Stimulated activated naive CD8-positive, alpha-beta T cell treated with anti-CD3 and anti-CD28 coated beads, Interleukin-15, Interleukin-2, amounts not matched to agents 100 U/mL and 50 U/mL, for 24 hours (primary cell): ENCODE data around the gene ENOX1.

Experiments used
- ATAC-seq: fragments of 150-1000 bp; cut with Tn5 transposase; one replicate; pipeline ENCODE4 v1.10.0; 2021
- DNase-seq: peaks from one replicate; pipeline ENCODE4 v3.0.0; 2021

ENOX1 gene

GRCh38 chr13:43286751-43287150, 500.0 kb downstream of the ENOX1 start:
- ATAC-seq: no peak
- no peak for DNase-seq

GRCh38 chr13:43285933-43286597, 500.7 kb downstream of the ENOX1 start:
- ATAC-seq: no peak
- no peak for DNase-seq

DNA sequence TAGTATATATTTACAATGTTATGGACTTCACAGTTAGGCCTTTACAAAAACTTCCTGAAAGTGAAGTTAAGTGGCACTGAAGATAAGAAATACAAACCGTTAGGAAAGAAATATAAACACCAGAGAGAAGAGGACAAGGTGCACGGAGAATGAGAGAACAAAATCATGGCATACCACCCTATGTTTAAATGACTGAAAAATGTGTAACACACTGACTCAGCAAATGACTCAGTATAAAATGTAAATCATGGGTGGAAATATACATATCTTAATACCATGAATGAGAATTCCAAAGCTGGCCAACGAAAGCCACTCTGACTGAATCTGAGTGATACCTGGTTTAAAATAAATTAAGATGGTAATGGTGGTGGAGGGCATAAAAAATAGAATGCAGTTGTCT, 502.6 kb downstream of the ENOX1 start:
- DNase-seq: no peak
- no peak for ATAC-seq

GRCh38 chr13:43279696-43280095, 507.1 kb downstream of the ENOX1 start:
- DNase-seq (no peak), ATAC-seq (no peak)

DNA sequence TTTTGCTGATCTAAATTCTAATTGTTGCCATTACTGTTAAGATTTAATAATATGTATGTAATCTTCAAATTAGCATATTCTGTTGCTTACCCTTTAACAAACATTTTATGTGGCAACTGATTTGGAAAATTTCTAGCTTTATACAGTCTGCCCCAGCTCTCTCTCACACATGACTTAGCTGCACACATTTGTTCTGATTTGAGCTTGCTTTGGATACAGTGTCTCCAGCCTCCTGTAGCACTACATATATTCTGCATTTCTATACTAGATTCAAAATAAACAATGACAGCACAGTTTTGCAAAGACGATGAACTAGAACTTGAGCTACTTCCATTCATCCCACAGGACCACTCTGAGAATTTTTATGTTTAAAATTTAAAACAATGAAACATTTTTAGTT, 508.6 kb downstream of the ENOX1 start:
- no peak for ATAC-seq

GRCh38 chr13:43277142-43277541, 509.6 kb downstream of the ENOX1 start:
- ATAC-seq (no peak), DNase-seq (no peak)

More for the DNA sequence above, 508.6 kb downstream of the ENOX1 start:
- DNase-seq: no peak

- ATAC-seq (no peak), DNase-seq (no peak)
These were observed 511.9 kb downstream of the ENOX1 start for GRCh38 chr13:43274881-43275280.

DNA sequence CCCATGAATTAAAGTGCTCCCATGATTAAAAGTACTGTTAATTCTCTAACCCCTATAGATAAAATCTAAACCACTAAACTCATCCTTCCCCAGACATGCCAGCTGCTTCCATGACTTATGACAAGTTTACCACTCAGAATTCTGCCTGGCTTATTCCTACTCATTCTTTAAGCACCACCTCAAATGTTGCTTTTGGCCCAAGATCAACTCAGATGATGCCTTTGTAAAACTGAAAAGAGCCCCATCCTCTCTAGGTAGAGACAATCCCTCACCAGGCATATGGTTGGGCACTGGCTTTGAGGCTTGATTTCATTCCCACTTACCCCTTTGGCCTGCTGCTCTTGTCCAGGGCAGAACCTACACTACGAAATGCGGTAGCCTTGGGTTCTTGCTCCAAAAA, 513.4 kb downstream of the ENOX1 start:
- no peak for DNase-seq
- no peak for ATAC-seq

- ATAC-seq: no peak
These were observed 513.9 kb downstream of the ENOX1 start for GRCh38 chr13:43272851-43273250.

GRCh38 chr13:43271152-43271551, 515.6 kb downstream of the ENOX1 start:
- DNase-seq (no peak), ATAC-seq (no peak)

More at GRCh38 chr13:43272851-43273250, 513.9 kb downstream of the ENOX1 start:
- DNase-seq: no peak

GRCh38 chr13:43270130-43270830, 516.5 kb downstream of the ENOX1 start:
- ATAC-seq (no peak), DNase-seq (no peak)

DNA sequence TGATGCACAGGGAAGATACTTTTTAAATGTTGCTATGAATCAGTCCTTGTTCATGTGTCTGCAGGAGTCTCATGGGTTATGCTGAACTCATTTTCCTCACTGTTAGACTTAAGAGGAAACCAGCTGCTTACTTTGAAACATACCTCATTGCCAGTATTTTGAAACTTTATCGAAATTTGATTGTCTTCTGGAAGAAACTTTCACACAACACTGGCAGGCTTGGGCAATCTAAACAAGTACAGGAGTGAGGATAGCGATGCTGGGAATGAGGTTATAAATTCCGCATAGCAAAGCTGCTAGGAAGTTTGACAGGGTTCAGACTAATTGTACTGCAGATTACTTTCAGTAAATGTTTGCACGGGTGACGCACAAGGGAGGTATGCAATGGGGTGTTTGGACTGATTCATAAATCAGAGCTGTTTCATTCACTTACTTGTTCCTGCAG, 517.7 kb downstream of the ENOX1 start:
- ATAC-seq: no peak

GRCh38 chr13:43268632-43269031, 518.1 kb downstream of the ENOX1 start:
- ATAC-seq: no peak
- DNase-seq: no peak

More for the DNA sequence above, 517.7 kb downstream of the ENOX1 start:
- no peak for DNase-seq

DNA sequence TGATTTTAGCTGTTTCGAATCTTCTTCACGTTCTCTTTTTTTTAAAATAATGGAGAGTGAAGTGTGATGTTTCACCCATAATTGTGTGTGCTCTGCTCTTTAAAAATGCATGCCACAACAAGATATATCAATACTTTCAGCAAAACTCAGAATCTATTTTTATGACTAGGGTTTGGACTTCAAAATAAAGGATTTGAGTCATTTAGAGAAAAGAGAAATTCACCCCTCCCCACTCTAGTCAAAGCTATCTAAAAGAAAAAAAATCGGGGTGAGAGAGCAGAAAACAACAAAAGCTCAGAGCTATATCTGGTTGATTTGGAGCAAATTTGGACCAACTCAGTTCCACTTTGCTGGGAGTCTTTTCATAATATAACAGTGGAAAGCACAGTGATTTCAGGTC, 518.9 kb downstream of the ENOX1 start:
- ATAC-seq (no peak), DNase-seq (no peak)

- no peak for DNase-seq
- no peak for ATAC-seq
These were observed 519.7 kb downstream of the ENOX1 start for GRCh38 chr13:43266936-43267615.

DNA sequence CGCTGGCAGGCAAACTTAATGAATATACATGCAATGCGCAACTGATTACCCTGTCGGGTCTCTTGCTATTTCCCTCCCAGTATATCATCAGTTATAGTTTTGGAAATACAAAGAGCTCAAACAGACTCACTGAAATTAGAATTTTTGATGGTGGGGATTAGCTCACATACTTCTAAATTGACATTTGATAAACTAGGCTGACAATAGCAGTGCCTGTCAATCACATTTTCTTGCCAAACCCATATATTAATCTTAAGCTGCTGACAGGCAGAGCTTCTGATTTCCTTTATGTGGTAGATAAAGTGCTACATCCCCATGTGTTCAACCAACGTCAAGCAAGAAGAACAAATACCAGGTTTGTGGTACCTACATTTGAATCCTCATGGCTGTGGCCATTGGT, 521.7 kb downstream of the ENOX1 start:
- ATAC-seq: no peak
- DNase-seq: no peak

GRCh38 chr13:43264458-43264857, 522.3 kb downstream of the ENOX1 start:
- no peak for DNase-seq
- ATAC-seq: no peak

DNA sequence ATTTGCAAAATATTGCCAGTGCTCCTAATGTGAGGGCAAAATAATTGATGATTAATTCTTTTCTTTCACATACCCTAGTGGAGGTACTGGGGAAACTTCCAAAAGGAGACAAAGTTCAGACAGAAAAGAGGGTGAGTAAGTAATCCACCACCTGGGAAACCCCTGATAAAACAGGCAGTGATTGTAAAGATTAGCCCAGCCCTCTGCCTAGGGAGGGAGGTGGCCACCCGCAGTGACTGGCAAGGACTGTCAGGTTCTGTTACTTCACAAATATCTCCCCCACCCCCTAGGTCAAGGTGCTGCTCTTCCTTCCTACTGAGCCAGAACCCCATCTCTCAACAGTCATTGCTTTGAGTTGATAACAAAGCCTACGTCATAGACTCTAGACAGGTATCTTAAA, 523.7 kb downstream of the ENOX1 start:
- ATAC-seq: no peak
- no peak for DNase-seq

- ATAC-seq (no peak), DNase-seq (no peak)
These were observed 525.8 kb downstream of the ENOX1 start for GRCh38 chr13:43260999-43261398.

DNA sequence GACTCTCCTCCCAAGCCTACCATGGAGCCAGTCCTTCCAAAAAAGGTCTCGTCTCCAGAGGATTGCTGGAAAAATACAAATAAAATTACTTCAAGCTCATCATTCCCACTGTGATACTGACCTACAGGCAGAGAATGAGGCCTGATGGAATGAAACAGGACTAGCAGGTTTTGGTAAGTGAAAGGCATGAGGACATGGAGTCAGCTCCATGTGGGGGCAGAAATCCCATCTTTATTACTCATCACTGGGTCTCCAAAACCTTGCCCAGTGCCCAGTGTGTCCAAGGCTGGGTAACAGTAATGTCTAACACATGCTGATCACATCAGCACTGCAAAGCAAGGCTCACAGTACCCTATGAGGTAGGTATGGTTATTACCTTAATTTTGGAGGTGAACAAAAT, 528.0 kb downstream of the ENOX1 start:
- ATAC-seq (no peak), DNase-seq (no peak)

GRCh38 chr13:43257765-43258164, 529.0 kb downstream of the ENOX1 start:
- ATAC-seq: no peak
- no peak for DNase-seq

DNA sequence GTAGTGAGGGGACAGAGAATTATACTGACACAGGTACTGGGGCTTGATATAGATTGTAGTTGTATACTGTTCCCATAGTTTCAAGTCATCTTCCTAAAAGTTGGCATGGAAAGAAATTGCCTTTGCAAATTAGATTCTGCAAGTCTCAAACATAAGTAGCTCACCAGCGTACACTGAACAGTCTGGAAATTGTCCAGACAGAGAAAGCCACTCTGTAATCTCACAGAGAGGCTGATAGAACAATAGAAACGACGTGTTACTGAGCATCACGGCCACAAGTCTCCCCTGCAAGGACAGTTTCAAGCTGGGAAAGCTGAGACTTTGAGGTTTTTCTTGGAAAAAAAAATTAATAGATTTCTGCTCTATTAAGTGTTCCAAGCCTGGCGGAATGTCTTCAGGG, 534.8 kb downstream of the ENOX1 start:
- no peak for ATAC-seq
- DNase-seq: no peak

DNA sequence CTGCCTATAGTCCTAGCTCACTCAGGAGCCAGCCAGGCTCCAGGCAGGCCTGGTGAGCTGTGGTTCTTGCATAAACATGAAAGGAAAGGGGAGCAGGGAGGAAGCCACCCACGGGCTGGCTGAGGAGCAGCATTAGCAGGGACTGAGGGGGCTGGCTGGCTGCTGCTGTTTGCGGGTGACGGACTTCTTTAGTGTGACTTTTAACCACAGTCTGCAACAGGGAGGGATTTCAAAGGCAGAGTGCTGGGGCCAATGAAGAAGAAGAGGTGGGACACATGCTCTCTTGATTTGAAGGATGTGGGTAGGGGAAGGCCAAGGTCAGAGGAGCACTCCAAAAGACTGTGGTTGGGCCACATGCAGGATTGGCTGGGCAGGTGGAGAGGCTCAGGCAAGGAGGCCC, 540.4 kb downstream of the ENOX1 start:
- ATAC-seq (no peak), DNase-seq (no peak)
